ENCODE results near the gene DOCK11.

Gene DOCK11

GRCh38 chrX:118502161-118502789 is 6.7 kb downstream of the DOCK11 start:
- no peak for DNase-seq (ENCODE audit: low spot score)

- DNase-seq (ENCODE audit: low spot score): no peak
Observed at GRCh38 chrX:118503260-118504041, 7.8 kb downstream of the DOCK11 start.

GRCh38 chrX:118504581-118504980 is 9.0 kb downstream of the DOCK11 start:
- no peak for DNase-seq (ENCODE audit: low spot score)

DNA sequence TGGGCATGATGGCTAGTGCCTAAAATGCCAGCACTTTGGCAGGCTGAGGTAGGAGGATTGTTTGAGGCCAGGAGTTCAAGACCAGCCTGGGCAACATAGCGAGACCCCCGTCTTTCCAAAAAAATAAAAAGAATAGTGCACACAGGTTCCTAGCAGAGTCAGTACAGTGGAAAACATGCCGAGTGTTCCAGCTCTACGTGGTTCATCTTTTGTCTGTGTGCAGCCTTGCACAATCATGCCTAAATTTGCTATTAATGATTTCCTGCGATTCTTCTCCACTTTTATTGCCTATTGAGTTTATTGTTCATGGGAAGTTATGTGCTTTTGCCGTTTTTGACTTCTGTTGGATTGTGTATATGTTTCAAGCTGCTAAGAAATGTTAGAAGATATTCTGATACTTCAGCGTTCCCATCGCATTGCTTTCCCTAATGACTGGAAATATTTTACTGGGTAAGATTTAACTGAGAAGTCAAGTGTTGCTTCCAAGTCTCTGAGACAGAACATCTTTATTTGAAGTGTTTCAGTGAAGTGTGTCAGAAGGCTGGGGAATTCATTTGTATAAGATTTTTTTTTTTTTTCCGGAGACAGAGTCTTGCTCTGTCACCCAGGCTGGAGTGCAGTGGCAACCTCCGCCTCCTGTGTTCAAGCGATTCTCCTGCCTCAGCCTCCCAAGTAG is 11.3 kb downstream of the DOCK11 start:
- no peak for DNase-seq (ENCODE audit: low spot score)

- DNase-seq (ENCODE audit: low spot score): no peak
Observed at GRCh38 chrX:118507766-118508165, 12.2 kb downstream of the DOCK11 start.

- DNase-seq (ENCODE audit: low spot score): no peak
Observed at GRCh38 chrX:118508221-118508620, 12.6 kb downstream of the DOCK11 start.

GRCh38 chrX:118508635-118509034 is 13.0 kb downstream of the DOCK11 start:
- no peak for DNase-seq (ENCODE audit: low spot score)

DNA sequence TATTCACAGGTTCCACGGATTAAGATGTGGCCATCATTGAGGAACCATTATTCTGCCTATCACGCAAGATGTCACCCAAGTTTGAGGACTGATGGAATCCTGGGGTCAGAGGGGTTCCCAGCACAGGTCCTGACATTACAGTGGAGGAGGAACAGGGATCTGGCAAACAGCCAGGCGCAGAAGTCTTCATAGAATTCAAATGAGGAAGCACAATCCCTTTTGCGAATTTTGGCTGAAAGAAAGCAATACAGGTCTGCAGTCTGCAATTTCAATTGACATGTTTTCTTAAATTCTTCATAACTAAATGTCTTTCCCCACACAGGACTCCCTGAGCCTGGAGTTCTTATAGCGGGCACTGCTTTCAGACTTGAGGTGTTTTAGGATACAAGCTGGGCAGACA is 14.5 kb downstream of the DOCK11 start:
- no peak for DNase-seq (ENCODE audit: low spot score)

GRCh38 chrX:118513120-118513898 is 17.7 kb downstream of the DOCK11 start:
- DNase-seq (ENCODE audit: low spot score): no peak

DNA sequence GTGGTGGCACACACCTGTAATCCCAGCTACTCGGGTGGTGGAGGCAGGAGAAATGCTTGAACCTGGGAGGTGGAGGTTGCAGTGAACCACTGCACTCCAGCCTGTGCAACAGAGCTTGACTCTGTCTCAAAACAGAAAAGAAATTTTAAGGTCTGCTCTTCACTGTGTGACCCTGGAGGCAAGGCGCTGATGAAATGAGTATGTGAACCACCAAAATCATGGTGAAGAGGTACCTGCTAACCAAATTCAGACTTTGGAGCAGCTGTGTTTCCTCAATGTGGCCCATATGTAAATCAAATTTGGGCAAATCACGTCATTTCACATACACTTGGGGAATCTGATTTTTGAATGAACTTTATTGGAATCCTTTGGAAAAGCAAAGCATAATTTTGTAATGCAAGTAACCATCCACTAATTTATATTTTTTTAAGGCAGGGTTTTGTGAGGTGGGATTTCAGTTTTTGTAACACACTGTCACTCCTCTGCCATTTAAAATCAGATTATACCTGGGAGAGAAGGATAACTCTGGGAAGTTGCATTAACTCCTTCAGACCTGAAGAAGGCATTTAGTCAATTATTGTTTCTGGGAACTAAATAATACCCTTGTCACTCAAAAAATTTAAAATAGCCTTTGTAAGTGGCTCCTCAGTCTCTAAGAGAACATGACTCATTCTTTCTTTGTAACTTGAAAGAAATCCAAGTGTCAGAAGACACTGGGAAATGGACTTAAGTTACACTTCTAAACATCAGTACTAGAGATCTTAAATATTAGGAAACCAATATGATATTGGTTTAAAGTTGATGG is 24.0 kb downstream of the DOCK11 start:
- DNase-seq (ENCODE audit: low spot score): no peak

DNA sequence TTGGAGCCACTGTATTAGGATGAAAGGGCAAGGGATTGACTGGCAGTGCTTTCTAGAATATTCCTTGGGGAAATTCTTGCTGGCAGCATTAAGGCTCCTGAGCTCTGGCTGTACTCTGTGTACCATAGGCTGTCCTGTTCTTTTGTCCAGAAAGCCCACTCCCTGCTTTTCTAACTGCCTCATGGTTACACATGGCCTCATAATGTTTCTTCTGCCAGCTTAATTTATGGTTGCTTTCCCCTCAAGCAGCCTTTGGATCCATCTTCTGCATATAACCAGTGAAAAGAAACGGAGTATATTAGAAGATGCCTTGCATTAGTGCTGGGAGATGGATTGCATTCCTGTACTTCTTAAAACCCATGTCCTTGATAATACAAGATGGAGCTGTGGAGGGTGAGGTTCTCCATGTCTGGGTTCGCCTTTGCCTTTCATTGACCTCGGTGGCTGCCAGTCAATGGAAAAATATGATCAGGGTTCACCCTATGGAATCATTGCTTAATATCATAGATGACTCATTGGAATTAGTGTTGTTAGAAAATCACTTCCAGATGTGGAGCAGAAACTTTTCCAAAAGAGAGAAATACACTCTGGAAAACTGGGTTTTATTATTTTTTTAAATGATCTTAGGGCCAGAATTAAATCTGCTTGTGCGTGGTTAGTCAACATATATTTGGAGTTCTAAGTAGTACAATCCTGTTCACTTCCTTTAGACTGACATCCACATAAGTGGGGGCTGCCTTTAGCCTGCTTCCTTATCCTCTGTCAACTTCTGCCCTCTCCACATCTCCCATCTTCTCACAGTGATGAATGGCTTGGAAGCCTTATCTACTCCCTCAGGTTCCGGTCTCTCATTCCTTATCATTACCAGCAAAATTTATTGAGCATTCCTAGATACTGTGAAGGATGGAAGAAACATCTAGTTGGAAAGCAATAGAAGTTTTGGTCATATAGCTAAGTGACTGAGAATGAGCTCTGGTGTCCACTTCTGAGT is 24.9 kb downstream of the DOCK11 start:
- DNase-seq (ENCODE audit: low spot score): no peak

- DNase-seq (ENCODE audit: low spot score): no peak
Observed at GRCh38 chrX:118521435-118521834, 25.8 kb downstream of the DOCK11 start.

DNA sequence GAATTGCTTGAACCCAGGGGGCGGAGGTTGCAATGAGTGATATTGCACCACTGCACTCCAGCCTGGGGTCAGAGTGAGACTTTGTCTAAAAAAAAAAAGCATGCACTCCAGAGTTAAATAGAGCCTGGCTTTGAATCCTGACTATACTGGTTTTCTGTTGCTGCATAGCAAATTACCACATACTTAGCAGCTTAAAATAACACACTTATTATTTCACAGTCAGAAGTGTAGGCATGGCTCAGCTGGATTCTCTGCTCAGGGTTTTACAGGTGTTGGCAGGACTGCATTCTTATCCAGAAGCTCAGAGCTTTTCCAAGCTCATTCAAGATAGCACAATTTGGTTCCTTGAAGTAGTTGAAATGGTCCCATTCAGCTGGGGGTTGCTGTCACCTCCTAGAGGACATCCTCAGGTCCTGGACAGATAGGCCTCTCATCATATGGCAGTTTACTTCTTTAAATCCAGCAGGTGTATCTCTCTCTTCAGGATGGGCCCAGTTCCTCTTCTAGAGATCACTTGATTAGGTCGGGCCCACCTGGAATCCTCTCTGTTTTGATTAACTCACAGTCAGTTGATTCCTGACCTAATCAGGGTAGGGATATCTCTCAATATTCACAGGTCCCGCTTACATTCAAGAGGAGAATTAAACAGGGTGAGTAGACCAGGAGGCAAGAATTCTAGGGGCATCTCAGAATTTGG is 26.8 kb downstream of the DOCK11 start:
- no peak for DNase-seq (ENCODE audit: low spot score)

DNA sequence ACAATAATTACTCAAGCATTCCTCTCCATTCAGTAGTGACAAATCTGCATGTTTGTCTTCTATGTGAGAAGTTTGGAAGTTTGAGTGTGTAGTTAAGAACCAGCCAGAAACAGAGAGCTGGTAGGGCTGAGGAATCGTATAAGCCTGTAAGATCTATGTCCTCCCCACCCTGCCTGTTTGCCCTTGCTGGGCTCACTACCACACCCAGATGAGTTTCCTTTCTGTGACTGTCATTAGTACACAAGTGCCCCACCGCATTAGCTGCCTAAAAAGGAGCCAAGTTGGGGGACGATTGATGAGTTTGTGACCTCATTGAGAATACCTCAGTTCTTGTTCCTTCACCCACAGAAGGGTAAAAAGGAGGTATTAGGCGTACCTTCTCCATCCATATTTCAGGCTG is 28.3 kb downstream of the DOCK11 start:
- no peak for DNase-seq (ENCODE audit: low spot score)

GRCh38 chrX:118524344-118524743 is 28.7 kb downstream of the DOCK11 start:
- DNase-seq (ENCODE audit: low spot score): no peak

DNA sequence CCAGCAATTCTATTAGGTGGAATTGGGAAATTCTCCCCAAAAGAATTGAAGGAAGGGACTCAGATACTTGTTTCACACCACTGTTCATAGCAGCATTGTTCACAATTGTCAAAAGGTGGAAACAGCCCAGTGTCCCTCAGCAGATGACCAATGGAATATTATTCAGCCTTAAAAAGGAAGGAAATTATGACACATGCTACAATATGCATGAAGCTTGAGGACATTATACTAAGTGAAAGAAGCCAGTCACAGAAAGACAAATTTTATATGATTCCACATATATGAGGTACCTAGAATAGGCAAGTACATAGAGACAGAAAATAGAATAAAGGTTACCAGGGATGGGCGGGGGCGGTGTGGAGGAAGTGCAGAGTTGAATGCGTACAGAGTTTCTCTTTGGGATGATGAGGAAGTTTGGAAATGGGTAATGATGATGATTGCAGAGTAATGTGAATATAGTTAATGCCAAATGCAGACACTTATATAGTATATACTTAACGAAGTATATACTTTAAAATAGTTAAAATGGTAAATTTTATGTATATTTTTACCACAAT is 29.6 kb downstream of the DOCK11 start:
- DNase-seq (ENCODE audit: low spot score): no peak

- DNase-seq (ENCODE audit: low spot score): no peak
Observed at GRCh38 chrX:118526149-118526548, 30.5 kb downstream of the DOCK11 start.

DNA sequence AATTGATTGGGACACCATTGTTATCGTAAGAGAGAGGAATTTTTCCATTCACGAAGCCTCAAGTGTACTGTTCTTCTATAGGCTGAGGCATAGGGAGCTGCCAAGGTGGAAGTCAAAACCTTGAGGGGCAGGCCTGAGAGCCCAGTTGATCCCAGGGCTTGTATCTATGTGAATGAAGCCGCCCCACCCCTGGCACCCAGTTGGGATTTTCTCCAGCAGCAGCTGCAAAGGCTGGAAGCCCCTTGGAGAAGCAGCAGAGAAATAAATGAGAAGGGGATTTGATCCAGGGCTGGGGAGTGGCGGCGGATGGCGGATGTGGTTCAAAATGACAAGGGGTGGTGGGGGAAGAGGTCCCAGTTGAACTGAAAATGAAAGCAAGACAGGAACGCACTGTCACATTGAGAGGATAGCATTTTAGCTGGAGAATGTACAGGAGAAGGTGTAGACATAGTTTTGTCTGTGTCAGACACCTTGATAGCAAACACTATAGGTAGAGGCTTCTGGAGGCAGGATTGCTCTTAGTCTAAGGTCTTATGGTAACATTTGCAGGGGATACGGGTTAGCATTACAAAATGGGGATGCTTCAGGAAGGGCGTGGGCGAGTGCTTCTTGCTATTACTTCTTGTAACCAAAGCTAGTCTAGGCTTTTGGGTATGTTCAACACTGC is 32.6 kb downstream of the DOCK11 start:
- no peak for DNase-seq (ENCODE audit: low spot score)

Data from LoVo (cell line).